NOMO-1 treated with DMSO at 0.1 percent for 48 hours (cell line): ENCODE results near the gene ACSL3.
A peak's percentile ranks its signal among the peaks of the same experiment; 100 is the strongest.
"Not testable (repeated sequence)": the region's sequence is repeated elsewhere in the genome, so short reads cannot be mapped to it uniquely, and the experiment has no call there.

Experiments
- DNase-seq: peaks from one replicate; lab custom pipeline; 2025; ENCODE audit not compliant: unreplicated experiment; lab: John Stamatoyannopoulos, UW

Gene ACSL3

GRCh38 chr2:222851956-222852617 is 8.7 kb upstream of the ACSL3 start:
- no peak for DNase-seq

- no peak for DNase-seq
Measured at GRCh38 chr2:222854773-222855700, 5.8 kb upstream of the ACSL3 start.

- no peak for DNase-seq
Measured at GRCh38 chr2:222859786-222860612, 837 bp upstream of the ACSL3 start.

- no peak for DNase-seq
Measured at GRCh38 chr2:222861411-222862105, 722 bp downstream of the ACSL3 start.

GRCh38 chr2:222862106-222862908 is 1.5 kb downstream of the ACSL3 start:
- DNase-seq, result peak; percentile 32

GRCh38 chr2:222862909-222863544 is 2.2 kb downstream of the ACSL3 start:
- DNase-seq, result no peak

GRCh38 chr2:222864296-222864695 is 3.5 kb downstream of the ACSL3 start:
- DNase-seq, result no peak

GRCh38 chr2:222865301-222865700 is 4.5 kb downstream of the ACSL3 start:
- DNase-seq, result no peak

- DNase-seq, result no peak
Measured at GRCh38 chr2:222866358-222866960, 5.6 kb downstream of the ACSL3 start.

- not testable (repeated sequence) for DNase-seq
Measured at GRCh38 chr2:222868560-222869251, 7.9 kb downstream of the ACSL3 start.

GRCh38 chr2:222869252-222869560 is 8.4 kb downstream of the ACSL3 start:
- DNase-seq, result peak; percentile 88

- no peak for DNase-seq
Measured at GRCh38 chr2:222871291-222871690, 10.5 kb downstream of the ACSL3 start.

GRCh38 chr2:222872551-222872950 is 11.7 kb downstream of the ACSL3 start:
- no peak for DNase-seq

GRCh38 chr2:222875482-222875881 is 14.6 kb downstream of the ACSL3 start:
- no peak for DNase-seq

GRCh38 chr2:222876947-222877346 is 16.1 kb downstream of the ACSL3 start:
- no peak for DNase-seq

- DNase-seq, result no peak
Measured at GRCh38 chr2:222877556-222878300, 16.9 kb downstream of the ACSL3 start.

GRCh38 chr2:222878301-222878876 is 17.6 kb downstream of the ACSL3 start:
- no peak for DNase-seq
